ENCODE data around the gene GNMT.
A peak's percentile ranks its signal among the peaks of the same experiment; 100 is the strongest.

Gene GNMT

GRCh38 chr6:42960243-42961019 lies at the start of gene GNMT:
Gene GNMT (plus strand): TSS chr6:42960754. CDS start chr6:42960768, 14 bp downstream.
- no peak for DNase-seq (ENCODE audit: low read depth)

GRCh38 chr6:42911171-42912021 lies 49.2 kb upstream of the GNMT start:
- no peak for DNase-seq (ENCODE audit: low read depth)

GRCh38 chr6:42914546-42914945 lies 46.0 kb upstream of the GNMT start:
- no peak for DNase-seq (ENCODE audit: low read depth)

GRCh38 chr6:42915732-42916131 lies 44.8 kb upstream of the GNMT start, which contains the start of gene PTCRA:
Gene PTCRA (plus strand): TSS chr6:42916053. CDS start chr6:42916070, 17 bp downstream.
- no peak for DNase-seq (ENCODE audit: low read depth)

- no peak for DNase-seq (ENCODE audit: low read depth)
Observed at GRCh38 chr6:42916288-42916687, 44.3 kb upstream of the GNMT start.

GRCh38 chr6:42921801-42922200 lies 38.8 kb upstream of the GNMT start:
- DNase-seq (ENCODE audit: low read depth) = no peak

- DNase-seq (ENCODE audit: low read depth) = no peak
Observed at GRCh38 chr6:42923666-42924065, 36.9 kb upstream of the GNMT start.

GRCh38 chr6:42925248-42925857 lies 35.2 kb upstream of the GNMT start:
- no peak for DNase-seq (ENCODE audit: low read depth)

- peak; percentile 88 for DNase-seq (ENCODE audit: low read depth)
Observed at GRCh38 chr6:42928986-42929820, 31.4 kb upstream of the GNMT start, which contains the start of gene CNPY3. Gene CNPY3 (plus strand): TSS chr6:42929480. CDS start chr6:42929571, 91 bp downstream.

GRCh38 chr6:42929821-42930360 lies 30.7 kb upstream of the GNMT start:
- peak; percentile 37 for DNase-seq (ENCODE audit: low read depth)

GRCh38 chr6:42932412-42932811 lies 28.1 kb upstream of the GNMT start:
- DNase-seq (ENCODE audit: low read depth) = no peak

GRCh38 chr6:42933205-42933604 lies 27.3 kb upstream of the GNMT start:
- DNase-seq (ENCODE audit: low read depth) = no peak

- no peak for DNase-seq (ENCODE audit: low read depth)
Observed at GRCh38 chr6:42935322-42935721, 25.2 kb upstream of the GNMT start.

- DNase-seq (ENCODE audit: low read depth) = no peak
Observed at GRCh38 chr6:42936398-42936797, 24.2 kb upstream of the GNMT start.

GRCh38 chr6:42937548-42938427 lies 22.8 kb upstream of the GNMT start:
- no peak for DNase-seq (ENCODE audit: low read depth)

GRCh38 chr6:42938428-42938796 lies 22.1 kb upstream of the GNMT start:
- no peak for DNase-seq (ENCODE audit: low read depth)

GRCh38 chr6:42938987-42939809 lies 21.4 kb upstream of the GNMT start:
- no peak for DNase-seq (ENCODE audit: low read depth)

- DNase-seq (ENCODE audit: low read depth) = no peak
Observed at GRCh38 chr6:42939810-42940167, 20.8 kb upstream of the GNMT start.

- DNase-seq (ENCODE audit: low read depth) = no peak
Observed at GRCh38 chr6:42940493-42941045, 20.0 kb upstream of the GNMT start.
